Measurements from ENCODE around the gene APCDD1.

APCDD1 gene

GRCh38 chr18:10477863-10478260 lies 23.4 kb downstream of the APCDD1 start:
- H3K9me3 ChIP-seq (ENCODE audit: control insufficient read depth, low read depth, low read length): no peaks in the 10 kb centered on the region
- H3K27me3 ChIP-seq (ENCODE audit: control insufficient read depth, insufficient read depth, low read length): peaks cover 39% of the 10 kb centered on the region
- no peak overlapping the region for H3K4me3 ChIP-seq (ENCODE audit: low read length)
- no peak overlapping the region for H3K27ac ChIP-seq (ENCODE audit: low read length)
- H3K4me1 ChIP-seq (ENCODE audit: control insufficient read depth, low read depth, low read length): peaks cover 16% of the 10 kb centered on the region
- H3K9ac ChIP-seq (ENCODE audit: low read length): no peak overlapping the region
- no peaks in the 10 kb centered on the region for H3K36me3 ChIP-seq (ENCODE audit: control insufficient read depth, low read depth, low read length)

GRCh38 chr18:10481831-10482230 lies 27.4 kb downstream of the APCDD1 start:
- no peak overlapping the region for H3K4me3 ChIP-seq (ENCODE audit: low read length)
- H3K27me3 ChIP-seq (ENCODE audit: control insufficient read depth, insufficient read depth, low read length): peaks cover 19% of the 10 kb centered on the region
- no peak overlapping the region for H3K27ac ChIP-seq (ENCODE audit: low read length)
- H3K4me1 ChIP-seq (ENCODE audit: control insufficient read depth, low read depth, low read length): peaks cover 11% of the 10 kb centered on the region
- no peaks in the 10 kb centered on the region for H3K9me3 ChIP-seq (ENCODE audit: control insufficient read depth, low read depth, low read length)
- H3K9ac ChIP-seq (ENCODE audit: low read length): no peak overlapping the region
- no peaks in the 10 kb centered on the region for H3K36me3 ChIP-seq (ENCODE audit: control insufficient read depth, low read depth, low read length)

GRCh38 chr18:10482363-10482984 lies 28.0 kb downstream of the APCDD1 start:
- Histone ChIP-seq H3K36me3 (ENCODE audit: control insufficient read depth, low read depth, low read length) (no peaks in the 10 kb centered on the region), H3K4me3 (ENCODE audit: low read length) (no peak overlapping the region), H3K4me1 (ENCODE audit: control insufficient read depth, low read depth, low read length) (peaks cover 5% of the 10 kb centered on the region), H3K9me3 (ENCODE audit: control insufficient read depth, low read depth, low read length) (no peaks in the 10 kb centered on the region), H3K27me3 (ENCODE audit: control insufficient read depth, insufficient read depth, low read length) (peaks cover 17% of the 10 kb centered on the region), H3K27ac (ENCODE audit: low read length) (no peak overlapping the region), H3K9ac (ENCODE audit: low read length) (no peak overlapping the region)

GRCh38 chr18:10482985-10483949 lies 28.8 kb downstream of the APCDD1 start:
- no peaks in the 10 kb centered on the region for H3K9me3 ChIP-seq (ENCODE audit: control insufficient read depth, low read depth, low read length)
- no peak overlapping the region for H3K27ac ChIP-seq (ENCODE audit: low read length)
- no peak overlapping the region for H3K4me3 ChIP-seq (ENCODE audit: low read length)
- peaks cover 17% of the 10 kb centered on the region for H3K27me3 ChIP-seq (ENCODE audit: control insufficient read depth, insufficient read depth, low read length)
- peaks cover 4% of the 10 kb centered on the region for H3K4me1 ChIP-seq (ENCODE audit: control insufficient read depth, low read depth, low read length)
- H3K36me3 ChIP-seq (ENCODE audit: control insufficient read depth, low read depth, low read length): no peaks in the 10 kb centered on the region
- H3K9ac ChIP-seq (ENCODE audit: low read length): no peak overlapping the region

GRCh38 chr18:10485475-10485874 lies 31.0 kb downstream of the APCDD1 start:
- Histone ChIP-seq H3K27me3 (ENCODE audit: control insufficient read depth, insufficient read depth, low read length) (no peaks in the 10 kb centered on the region), H3K4me1 (ENCODE audit: control insufficient read depth, low read depth, low read length) (peaks cover 4% of the 10 kb centered on the region), H3K9ac (ENCODE audit: low read length) (no peak overlapping the region), H3K9me3 (ENCODE audit: control insufficient read depth, low read depth, low read length) (no peaks in the 10 kb centered on the region), H3K4me3 (ENCODE audit: low read length) (no peak overlapping the region), H3K27ac (ENCODE audit: low read length) (no peak overlapping the region), H3K36me3 (ENCODE audit: control insufficient read depth, low read depth, low read length) (no peaks in the 10 kb centered on the region)

GRCh38 chr18:10486362-10486761 lies 31.9 kb downstream of the APCDD1 start:
- Histone ChIP-seq H3K36me3 (ENCODE audit: control insufficient read depth, low read depth, low read length) (no peaks in the 10 kb centered on the region), H3K27me3 (ENCODE audit: control insufficient read depth, insufficient read depth, low read length) (no peaks in the 10 kb centered on the region), H3K27ac (ENCODE audit: low read length) (no peak overlapping the region), H3K4me3 (ENCODE audit: low read length) (no peak overlapping the region), H3K4me1 (ENCODE audit: control insufficient read depth, low read depth, low read length) (peaks cover 4% of the 10 kb centered on the region), H3K9me3 (ENCODE audit: control insufficient read depth, low read depth, low read length) (no peaks in the 10 kb centered on the region), H3K9ac (ENCODE audit: low read length) (no peak overlapping the region)

GRCh38 chr18:10487154-10487553 lies 32.7 kb downstream of the APCDD1 start:
- Histone ChIP-seq H3K4me1 (ENCODE audit: control insufficient read depth, low read depth, low read length) (no peaks in the 10 kb centered on the region), H3K27ac (ENCODE audit: low read length) (no peak overlapping the region), H3K36me3 (ENCODE audit: control insufficient read depth, low read depth, low read length) (no peaks in the 10 kb centered on the region), H3K9me3 (ENCODE audit: control insufficient read depth, low read depth, low read length) (no peaks in the 10 kb centered on the region), H3K9ac (ENCODE audit: low read length) (no peak overlapping the region), H3K4me3 (ENCODE audit: low read length) (no peak overlapping the region), H3K27me3 (ENCODE audit: control insufficient read depth, insufficient read depth, low read length) (no peaks in the 10 kb centered on the region)

GRCh38 chr18:10488017-10488416 lies 33.6 kb downstream of the APCDD1 start:
- no peaks in the 10 kb centered on the region for H3K36me3 ChIP-seq (ENCODE audit: control insufficient read depth, low read depth, low read length)
- no peak overlapping the region for H3K4me3 ChIP-seq (ENCODE audit: low read length)
- no peak overlapping the region for H3K9ac ChIP-seq (ENCODE audit: low read length)
- H3K4me1 ChIP-seq (ENCODE audit: control insufficient read depth, low read depth, low read length): no peaks in the 10 kb centered on the region
- H3K27me3 ChIP-seq (ENCODE audit: control insufficient read depth, insufficient read depth, low read length): no peaks in the 10 kb centered on the region
- no peak overlapping the region for H3K27ac ChIP-seq (ENCODE audit: low read length)
- no peaks in the 10 kb centered on the region for H3K9me3 ChIP-seq (ENCODE audit: control insufficient read depth, low read depth, low read length)

- Histone ChIP-seq H3K27ac (ENCODE audit: low read length) (no peak overlapping the region), H3K9ac (ENCODE audit: low read length) (no peak overlapping the region), H3K9me3 (ENCODE audit: control insufficient read depth, low read depth, low read length) (no peaks in the 10 kb centered on the region), H3K36me3 (ENCODE audit: control insufficient read depth, low read depth, low read length) (no peaks in the 10 kb centered on the region), H3K4me1 (ENCODE audit: control insufficient read depth, low read depth, low read length) (no peaks in the 10 kb centered on the region), H3K4me3 (ENCODE audit: low read length) (no peak overlapping the region), H3K27me3 (ENCODE audit: control insufficient read depth, insufficient read depth, low read length) (no peaks in the 10 kb centered on the region)
Measured at GRCh38 chr18:10490401-10491165, 36.1 kb downstream of the APCDD1 start.

- H3K27ac ChIP-seq (ENCODE audit: low read length): no peak overlapping the region
- H3K27me3 ChIP-seq (ENCODE audit: control insufficient read depth, insufficient read depth, low read length): no peaks in the 10 kb centered on the region
- no peaks in the 10 kb centered on the region for H3K9me3 ChIP-seq (ENCODE audit: control insufficient read depth, low read depth, low read length)
- H3K36me3 ChIP-seq (ENCODE audit: control insufficient read depth, low read depth, low read length): no peaks in the 10 kb centered on the region
- H3K4me1 ChIP-seq (ENCODE audit: control insufficient read depth, low read depth, low read length): no peaks in the 10 kb centered on the region
- H3K9ac ChIP-seq (ENCODE audit: low read length): no peak overlapping the region
- no peak overlapping the region for H3K4me3 ChIP-seq (ENCODE audit: low read length)
Measured at GRCh38 chr18:10495936-10496335, 41.5 kb downstream of the APCDD1 start.

- Histone ChIP-seq H3K27ac (ENCODE audit: low read length) (no peak overlapping the region), H3K4me3 (ENCODE audit: low read length) (no peak overlapping the region), H3K9ac (ENCODE audit: low read length) (no peak overlapping the region), H3K9me3 (ENCODE audit: control insufficient read depth, low read depth, low read length) (no peaks in the 10 kb centered on the region), H3K4me1 (ENCODE audit: control insufficient read depth, low read depth, low read length) (no peaks in the 10 kb centered on the region), H3K36me3 (ENCODE audit: control insufficient read depth, low read depth, low read length) (no peaks in the 10 kb centered on the region), H3K27me3 (ENCODE audit: control insufficient read depth, insufficient read depth, low read length) (no peaks in the 10 kb centered on the region)
Measured at GRCh38 chr18:10497206-10497749, 42.8 kb downstream of the APCDD1 start.

All from iPS-18a (cell line).